ENCODE measurements around the gene TSPAN10. TPM values are rescaled to one million over a fixed set of nuclear protein-coding genes. Genes with fewer than 3 reads are reported as not detected.

The TSPAN10 gene
- total and polyA plus RNA-seq, 2 of the 8 experiments (the other 6 are each of a cell fraction or from before 2014, with no cell fraction given), result 0.99 to 1.1 TPM

- Histone ChIP-seq H2AK5ac (ENCODE audit: low read depth, low read length) (no peak overlapping the region), H3K27ac (ENCODE audit: low read depth, low read length) (no peak overlapping the region), H3K27me3 (replicated peaks in 1 of 4; ENCODE audit: control insufficient read depth in 3 of 4, extremely low read depth in 1 of 4, insufficient read depth in 3 of 4, low read length in 3 of 4) (no peaks in the 10 kb centered on the region), H3K79me1 (ENCODE audit: low read depth, low read length) (peaks cover 15% of the 10 kb centered on the region), H2BK20ac (ENCODE audit: low read length) (no peak overlapping the region), H3K9ac (replicated peaks in 1 of 4; ENCODE audit: extremely low read depth in 1 of 4, low read depth in 3 of 4, low read length in 3 of 4) (no peak overlapping the region), H3K4me2 (ENCODE audit: insufficient read depth in 1 of 2, low read depth in 2 of 2, low read length in 2 of 2) (no peak overlapping the region), H3K4ac (replicated peaks; ENCODE audit: insufficient read length, low read depth, low read length) (no peak overlapping the region), H3K18ac (ENCODE audit: extremely low read depth, low read length) (no peak overlapping the region), H4K91ac (replicated peaks; ENCODE audit: insufficient read length, low read length) (no peak overlapping the region), H2BK12ac (ENCODE audit: low read depth, low read length) (no peak overlapping the region), H2BK5ac (ENCODE audit: low read depth, low read length) (no peak overlapping the region), H4K20me1 (replicated peaks in 1 of 2; ENCODE audit: control insufficient read depth in 1 of 2, insufficient read depth in 2 of 2, low read length in 2 of 2) (peaks cover 0 to 30% of the 10 kb centered on the region in 2 experiments), H3K56ac (replicated peaks; ENCODE audit: insufficient read length, low read depth, low read length) (no peak overlapping the region), H3K14ac (ENCODE audit: insufficient read length) (no peak overlapping the region), H3K79me2 (ENCODE audit: control insufficient read depth in 1 of 2, insufficient read depth in 2 of 2, low read length in 2 of 2) (peaks cover 4 to 37% of the 10 kb centered on the region in 2 experiments; a peak in 3 of 4 replicates), H4K5ac (ENCODE audit: insufficient read length, low read depth, low read length) (no peak overlapping the region), H4K8ac (ENCODE audit: extremely low read depth, insufficient read depth, low read length) (peak overlapping the region; percentile 17; the same call in 1 of the 2 replicates), H3K36me3 (ENCODE audit: control insufficient read depth in 2 of 4, insufficient read depth in 4 of 4, low read length in 3 of 4) (peaks cover 2 to 36% (median 18%) of the 10 kb centered on the region in 4 experiments; a peak in 6 of 8 replicates), H3K4me3 (ENCODE audit: extremely low read depth in 1 of 4, insufficient read depth in 2 of 4, low read depth in 3 of 4, low read length in 4 of 4) (no peak overlapping the region), H2BK120ac (replicated peaks; ENCODE audit: low read depth, low read length) (no peak overlapping the region), H3K9me3 (ENCODE audit: insufficient read depth in 2 of 2, low read depth in 1 of 2, low read length in 1 of 2) (no peaks in the 10 kb centered on the region), H2BK15ac (ENCODE audit: low read length) (no peak overlapping the region), H3K23ac (ENCODE audit: insufficient read length) (no peak overlapping the region), H3K4me1 (replicated peaks in 1 of 4; ENCODE audit: control insufficient read depth in 3 of 4, insufficient read depth in 4 of 4, low read length in 3 of 4) (peaks cover 3 to 14% (median 7%) of the 10 kb centered on the region in 4 experiments; a peak in 6 of 7 replicates), H2AFZ (ENCODE audit: low read length) (no peak overlapping the region), H3K23me2 (ENCODE audit: low read depth, low read length) (peaks cover 12% of the 10 kb centered on the region)
- ChIA-PET POLR2A (ENCODE audit: partially characterized antibody) (interaction anchor here (4.0 to 28.4 kb wide), 3 partner anchors 8 to 23 kb away, joined by 65 to 436 read pairs (median 100); partner anchors contain the start of genes CCDC137, MRPL12, OXLD1 and SLC25A10), CTCF (ENCODE audit: partially characterized antibody) (interaction anchor here (1.6 to 3.1 kb wide), 2 partner anchors 11 to 16 kb away, joined by 5 to 20 read pairs; partner anchors contain the start of gene MRPL12)
- no peak for FAIRE-seq
- DNase-seq (ENCODE audit: low read depth in 1 of 2, low spot score in 2 of 2), result no peak
- 92% methylated on average over 15 of the region's 20 CpGs; no CpG with 5 or more reads in 1 of the 2 experiments for WGBS, 2 experiments (ENCODE audit: extremely low coverage in 1 of 2, insufficient coverage in 1 of 2, insufficient read length in 1 of 2, insufficient replicate concordance in 2 of 2, low coverage in 1 of 2, low lambda C conversion rate in 2 of 2, missing lambda C conversion rate in 1 of 2)
- TF ChIP-seq RXRA (IDR thresholded peaks at IDR 0.05; ENCODE audit: insufficient read depth, low read depth, low read length), result no peak
- TF ChIP-seq BACH1 (IDR thresholded peaks at IDR 0.05; ENCODE audit: low read length), result no peak
- TF ChIP-seq GTF2F1 (IDR thresholded peaks at IDR 0.05; ENCODE audit: borderline replicate concordance, low read depth, low read length), result no peak
- no peak for TF ChIP-seq TAF1 (IDR thresholded peaks at IDR 0.05; ENCODE audit: low read depth, low read length)
- no peak for TF ChIP-seq CBX5 (IDR thresholded peaks at IDR 0.05; ENCODE audit: low read depth, low read length)
- no peak for TF ChIP-seq EP300 (IDR thresholded peaks at IDR 0.05; ENCODE audit: borderline replicate concordance in 1 of 2, low read depth in 2 of 2, low read length in 2 of 2)
- no peak for TF ChIP-seq BCL11A (IDR thresholded peaks at IDR 0.05; ENCODE audit: low read depth in 2 of 2, low read length in 2 of 2)
- TF ChIP-seq RNF2 (IDR thresholded peaks at IDR 0.05; ENCODE audit: borderline replicate concordance, low read depth, low read length, missing control alignments, poor library complexity, severe bottlenecking), result no peak
Measured at GRCh38 chr17:81686614-81687013, 49.6 kb downstream of the TSPAN10 start.

Data from H1 (cell line).